ENCODE results near the gene SDC1. TPM values are rescaled to one million over a fixed set of nuclear protein-coding genes. Genes with fewer than 3 reads are reported as not detected.

Gene SDC1
- total RNA-seq, 1 donor from 2014 or later: 74.3 TPM

- no peaks in the 10 kb centered on the region for H3K9me3 ChIP-seq (ENCODE audit: insufficient read depth, low read depth, low read length)
- no peak overlapping the region for H3K27ac Mint-ChIP-seq (ENCODE audit: unreplicated experiment)
- H3K9me3 Mint-ChIP-seq (ENCODE audit: unreplicated experiment): no peaks in the 10 kb centered on the region
- TF ChIP-seq EZH2 (IDR thresholded peaks at IDR 0.05; ENCODE audit: insufficient read depth, low read length): no peak
- no peak for TF ChIP-seq CTCF (IDR thresholded peaks at IDR 0.05; ENCODE audit: insufficient read depth, low read depth, low read length)
- peaks cover 26% of the 10 kb centered on the region for H3K79me2 ChIP-seq (ENCODE audit: insufficient read depth, low read length)
- H3K27ac ChIP-seq (ENCODE audit: low read depth, low read length): no peak overlapping the region
- H3K4me3 ChIP-seq (ENCODE audit: insufficient read depth, low read depth, low read length): no peak overlapping the region
- H3K27me3 ChIP-seq (ENCODE audit: insufficient read depth, low read length): no peaks in the 10 kb centered on the region
- no peaks in the 10 kb centered on the region for H3K36me3 ChIP-seq (ENCODE audit: insufficient read depth, low read length)
- H3K27me3 Mint-ChIP-seq (ENCODE audit: low read depth, unreplicated experiment): peaks cover 3% of the 10 kb centered on the region
- H3K9ac ChIP-seq (ENCODE audit: low read length): no peak overlapping the region
- H3K4me1 Mint-ChIP-seq (ENCODE audit: low read depth, unreplicated experiment): peaks cover 4% of the 10 kb centered on the region
- no peak overlapping the region for H2AFZ ChIP-seq (ENCODE audit: low read depth, low read length)
- no peak overlapping the region for H3K4me3 Mint-ChIP-seq (ENCODE audit: unreplicated experiment)
- no peak for DNase-seq (ENCODE audit: low read depth)
- H4K20me1 ChIP-seq (ENCODE audit: insufficient read depth, low read length): peaks cover 14% of the 10 kb centered on the region
- no peak overlapping the region for H3K4me2 ChIP-seq (ENCODE audit: low read length)
- no peak for FAIRE-seq
- H3K36me3 Mint-ChIP-seq (ENCODE audit: low read depth, unreplicated experiment): peaks cover under 1% of the 10 kb centered on the region
- peaks cover 8% of the 10 kb centered on the region for H3K4me1 ChIP-seq (ENCODE audit: insufficient read depth, low read length)
These were observed 16.5 kb downstream of the SDC1 start for GRCh38 chr2:20208476-20208859.

- Mint-ChIP-seq H3K9me3 (ENCODE audit: unreplicated experiment) (no peaks in the 10 kb centered on the region), H3K27me3 (ENCODE audit: low read depth, unreplicated experiment) (peaks cover 3% of the 10 kb centered on the region), H3K4me1 (ENCODE audit: low read depth, unreplicated experiment) (peaks cover 4% of the 10 kb centered on the region), H3K36me3 (ENCODE audit: low read depth, unreplicated experiment) (peaks cover 8% of the 10 kb centered on the region), H3K27ac (ENCODE audit: unreplicated experiment) (no peak overlapping the region), H3K4me3 (ENCODE audit: unreplicated experiment) (no peak overlapping the region)
- no peaks in the 10 kb centered on the region for H3K4me1 ChIP-seq (ENCODE audit: insufficient read depth, low read length)
- H3K36me3 ChIP-seq (ENCODE audit: insufficient read depth, low read length): peaks cover 4% of the 10 kb centered on the region
- no peak overlapping the region for H3K4me3 ChIP-seq (ENCODE audit: insufficient read depth, low read depth, low read length)
- H2AFZ ChIP-seq (ENCODE audit: low read depth, low read length): no peak overlapping the region
- H3K27ac ChIP-seq (ENCODE audit: low read depth, low read length): no peak overlapping the region
- TF ChIP-seq CTCF (IDR thresholded peaks at IDR 0.05; ENCODE audit: insufficient read depth, low read depth, low read length): no peak
- TF ChIP-seq EZH2 (IDR thresholded peaks at IDR 0.05; ENCODE audit: insufficient read depth, low read length): no peak
- H4K20me1 ChIP-seq (ENCODE audit: insufficient read depth, low read length): peaks cover 10% of the 10 kb centered on the region
- H3K79me2 ChIP-seq (ENCODE audit: insufficient read depth, low read length): peaks cover 16% of the 10 kb centered on the region
- DNase-seq (ENCODE audit: low read depth) (no peak), FAIRE-seq (no peak)
- H3K9me3 ChIP-seq (ENCODE audit: insufficient read depth, low read depth, low read length): no peaks in the 10 kb centered on the region
- H3K9ac ChIP-seq (ENCODE audit: low read length): no peak overlapping the region
- no peaks in the 10 kb centered on the region for H3K27me3 ChIP-seq (ENCODE audit: insufficient read depth, low read length)
- H3K4me2 ChIP-seq (ENCODE audit: low read length): no peak overlapping the region
These were observed 17.9 kb downstream of the SDC1 start for GRCh38 chr2:20207051-20207450.

- Histone ChIP-seq H3K4me3 (ENCODE audit: insufficient read depth, low read depth, low read length) (no peak overlapping the region), H2AFZ (ENCODE audit: low read depth, low read length) (no peak overlapping the region), H3K27me3 (ENCODE audit: insufficient read depth, low read length) (no peaks in the 10 kb centered on the region), H3K27ac (ENCODE audit: low read depth, low read length) (no peak overlapping the region), H3K9ac (ENCODE audit: low read length) (no peak overlapping the region), H3K9me3 (ENCODE audit: insufficient read depth, low read depth, low read length) (no peaks in the 10 kb centered on the region), H3K4me2 (ENCODE audit: low read length) (no peak overlapping the region), H3K36me3 (ENCODE audit: insufficient read depth, low read length) (peaks cover 4% of the 10 kb centered on the region), H3K4me1 (ENCODE audit: insufficient read depth, low read length) (no peaks in the 10 kb centered on the region), H4K20me1 (ENCODE audit: insufficient read depth, low read length) (peaks cover 10% of the 10 kb centered on the region), H3K79me2 (ENCODE audit: insufficient read depth, low read length) (peaks cover 11% of the 10 kb centered on the region)
- DNase-seq (ENCODE audit: low read depth) (no peak), FAIRE-seq (no peak)
- peaks cover 3% of the 10 kb centered on the region for H3K27me3 Mint-ChIP-seq (ENCODE audit: low read depth, unreplicated experiment)
- H3K4me1 Mint-ChIP-seq (ENCODE audit: low read depth, unreplicated experiment): peaks cover 4% of the 10 kb centered on the region
- no peak overlapping the region for H3K27ac Mint-ChIP-seq (ENCODE audit: unreplicated experiment)
- no peaks in the 10 kb centered on the region for H3K9me3 Mint-ChIP-seq (ENCODE audit: unreplicated experiment)
- H3K36me3 Mint-ChIP-seq (ENCODE audit: low read depth, unreplicated experiment): peaks cover 17% of the 10 kb centered on the region
- TF ChIP-seq CTCF (IDR thresholded peaks at IDR 0.05; ENCODE audit: insufficient read depth, low read depth, low read length) (no peak), EZH2 (IDR thresholded peaks at IDR 0.05; ENCODE audit: insufficient read depth, low read length) (no peak)
- H3K4me3 Mint-ChIP-seq (ENCODE audit: unreplicated experiment): no peak overlapping the region
These were observed 18.9 kb downstream of the SDC1 start for GRCh38 chr2:20205915-20206524.

Measured in astrocyte (in vitro differentiated cells and primary cell).